GM11168 (cell line): ENCODE data around the gene KIF5C.

Experiments used
- in situ Hi-C: fragments of 300-500 bp; cut with MboI; formaldehyde crosslinking; loops from one replicate; pipeline ENCODE4 v1.12.0; 2022; ENCODE audit warnings: low sequenced_read_pairs; ENCODE audit not compliant: unreplicated experiment

KIF5C gene

GRCh38 chr2:148955798-148956197 is 80.8 kb downstream of the KIF5C start:
- in situ Hi-C loops, result no loop called here

GRCh38 chr2:148957023-148957422 is 82.0 kb downstream of the KIF5C start:
- in situ Hi-C loops, result no loop called here

- in situ Hi-C loops, result no loop called here
Measured at GRCh38 chr2:148959745-148960144, 84.7 kb downstream of the KIF5C start.

- in situ Hi-C loops, result no loop called here
Measured at GRCh38 chr2:148960483-148960882, 85.5 kb downstream of the KIF5C start.

- in situ Hi-C loops, result no loop called here
Measured at GRCh38 chr2:148963461-148963860, 88.4 kb downstream of the KIF5C start.

DNA sequence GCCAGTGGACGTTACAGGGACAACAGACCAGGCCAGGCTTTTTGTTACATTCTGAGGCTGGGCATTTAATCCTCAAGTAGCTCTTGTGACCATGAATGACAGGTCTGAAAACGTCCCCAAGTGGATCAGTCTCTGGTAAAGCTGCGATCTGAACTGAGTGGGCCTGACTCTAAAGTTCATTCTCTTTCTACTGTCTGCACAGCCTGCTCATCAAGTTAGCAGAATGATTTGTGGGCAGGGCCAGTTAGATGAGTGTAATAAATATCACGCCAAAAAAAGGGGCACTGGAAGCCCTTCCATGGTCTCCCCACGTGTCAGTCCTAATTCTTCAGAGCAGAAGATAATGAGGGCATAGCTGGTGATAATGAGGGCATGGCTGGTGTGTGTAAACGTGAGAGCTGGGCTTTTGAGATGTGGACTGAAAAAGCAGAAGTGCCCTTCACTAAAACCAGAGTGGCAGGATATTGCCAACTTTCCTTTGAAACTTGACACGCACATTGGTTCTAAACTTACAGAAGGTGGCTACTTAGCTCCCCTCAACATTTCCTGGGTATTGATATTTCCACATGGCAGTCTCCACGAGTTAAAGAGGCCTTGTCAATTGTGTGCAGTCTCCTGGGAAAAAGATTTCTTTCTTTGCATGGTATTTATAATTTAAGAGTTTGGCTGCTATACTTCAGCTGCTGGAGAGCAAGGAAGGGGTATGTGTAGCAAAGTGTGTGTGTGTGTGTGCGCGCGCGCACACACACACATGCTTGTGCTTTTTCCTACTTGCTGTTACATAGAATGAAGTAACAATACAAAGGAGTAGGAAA is 90.8 kb downstream of the KIF5C start:
- in situ Hi-C loops, result no loop called here

DNA sequence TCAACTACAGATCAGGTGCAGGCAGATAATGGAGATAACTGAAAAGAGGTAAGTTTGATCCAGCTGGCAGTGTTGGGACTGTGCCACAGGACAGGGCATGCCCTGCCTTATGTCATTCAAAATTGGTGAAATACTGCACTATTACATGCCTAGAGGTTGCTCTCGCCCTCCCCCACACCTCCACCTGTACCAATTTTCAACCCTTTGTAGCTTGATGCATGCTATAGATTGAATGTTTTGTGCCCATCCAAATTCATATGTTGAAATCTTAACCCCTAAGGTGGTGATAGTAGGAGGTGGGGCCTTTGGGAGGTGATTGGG is 91.4 kb downstream of the KIF5C start:
- in situ Hi-C loops, result no loop called here

GRCh38 chr2:148967056-148967455 is 92.0 kb downstream of the KIF5C start:
- in situ Hi-C loops, result no loop called here

DNA sequence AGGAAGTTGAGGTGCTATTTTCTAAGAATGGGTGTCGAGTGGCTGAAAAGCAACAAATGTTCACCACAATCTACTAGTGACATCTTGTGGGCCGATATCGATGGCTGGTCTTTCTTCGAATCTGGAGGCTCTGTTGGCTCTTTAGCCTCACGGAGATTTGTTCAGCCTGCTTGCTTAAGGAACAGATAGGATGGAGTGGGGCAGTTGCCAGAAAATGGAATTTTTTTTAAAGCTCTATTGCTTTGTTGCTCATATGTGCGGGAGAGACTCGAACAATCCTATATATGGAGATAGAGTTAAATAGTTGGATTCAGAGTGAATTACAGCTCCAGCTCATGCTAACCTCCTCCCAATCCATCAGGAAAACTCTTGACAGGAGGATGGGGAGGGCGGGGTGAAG is 92.6 kb downstream of the KIF5C start:
- in situ Hi-C loops, result no loop called here

DNA sequence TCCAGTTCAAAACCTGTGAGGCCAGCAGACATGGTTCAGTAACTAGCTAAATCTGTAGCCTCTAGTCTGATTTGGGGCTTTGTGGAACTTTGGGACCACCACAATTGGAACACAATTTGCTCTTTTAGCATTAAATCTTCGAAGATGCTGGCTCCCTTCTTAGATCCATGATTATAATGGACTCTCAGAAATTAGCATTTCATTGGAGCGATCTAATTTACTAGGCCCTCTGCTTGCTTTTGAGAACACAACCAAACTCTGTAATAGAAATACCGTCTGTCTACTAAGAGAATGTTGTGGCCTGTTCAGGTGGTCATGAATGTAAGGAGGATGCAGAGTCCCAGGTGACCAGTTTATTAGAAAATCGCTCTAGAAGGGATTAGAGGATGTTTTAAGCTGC is 93.3 kb downstream of the KIF5C start:
- in situ Hi-C loops, result no loop called here

DNA sequence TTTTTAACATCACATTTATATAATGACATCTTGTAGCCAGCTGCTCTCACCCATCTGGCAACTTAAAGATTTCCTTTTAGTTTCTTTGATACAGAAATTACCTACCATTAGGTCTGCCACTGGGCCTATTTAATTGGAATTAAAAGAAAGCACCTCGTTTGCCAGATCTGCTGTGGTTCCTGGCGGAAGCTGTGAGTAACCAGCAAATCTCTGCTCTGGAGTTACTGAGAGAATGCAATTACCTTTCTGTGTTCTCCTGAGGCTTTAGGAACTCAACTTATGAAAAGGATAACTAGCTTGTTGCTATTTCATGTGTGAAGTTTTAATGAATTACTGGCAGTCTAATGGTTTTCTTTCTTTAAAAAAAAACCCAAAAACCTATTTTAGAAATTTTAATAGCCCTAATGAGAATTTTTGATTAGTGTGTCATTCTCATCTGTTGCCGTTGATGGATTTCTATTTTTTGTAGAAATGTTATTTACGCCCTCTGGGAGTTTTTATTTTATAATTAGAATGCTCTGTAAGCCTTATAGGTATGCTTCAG is 93.8 kb downstream of the KIF5C start:
- in situ Hi-C loops, result no loop called here

DNA sequence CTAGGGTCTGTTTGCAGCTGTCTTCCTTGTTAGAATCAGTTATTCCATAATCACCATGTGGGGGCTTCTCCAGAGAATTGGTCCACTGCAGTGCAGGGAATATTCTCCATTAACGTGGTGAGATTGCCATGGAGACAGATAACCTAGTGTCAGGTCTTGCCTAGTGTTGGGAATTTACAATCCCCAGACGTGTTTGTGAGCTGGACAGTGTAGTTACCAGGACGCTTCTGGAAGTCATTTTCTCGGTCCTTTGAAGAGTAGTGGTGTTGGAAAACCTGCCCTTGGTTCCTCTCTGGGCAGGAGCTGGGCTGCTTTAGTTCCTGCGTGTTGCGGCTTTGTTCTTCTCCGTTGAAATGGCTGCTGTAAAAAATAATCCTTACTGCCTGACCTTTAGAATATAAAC is 94.6 kb downstream of the KIF5C start:
- in situ Hi-C loops, result no loop called here

GRCh38 chr2:148970385-148970784 is 95.4 kb downstream of the KIF5C start:
- in situ Hi-C loops, result no loop called here

DNA sequence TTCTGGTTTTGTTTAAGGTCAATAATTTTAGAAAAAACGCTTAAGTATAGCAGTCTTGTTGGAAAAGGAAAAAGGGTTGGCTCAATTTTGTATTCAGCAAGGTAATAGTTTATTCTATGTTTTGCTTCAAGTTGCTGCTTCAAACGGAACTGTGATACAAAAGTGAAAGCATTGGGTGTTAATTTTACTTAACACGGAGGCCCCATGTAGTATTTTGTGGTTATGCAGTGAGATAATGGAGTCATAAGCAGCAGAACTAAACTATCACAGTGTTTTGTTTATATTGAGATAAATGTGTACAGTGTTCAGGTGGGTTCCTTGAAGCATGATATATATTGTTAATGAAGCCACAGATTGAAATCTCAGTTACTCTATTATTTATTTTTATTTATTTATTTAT is 96.5 kb downstream of the KIF5C start:
- in situ Hi-C loops, result no loop called here

DNA sequence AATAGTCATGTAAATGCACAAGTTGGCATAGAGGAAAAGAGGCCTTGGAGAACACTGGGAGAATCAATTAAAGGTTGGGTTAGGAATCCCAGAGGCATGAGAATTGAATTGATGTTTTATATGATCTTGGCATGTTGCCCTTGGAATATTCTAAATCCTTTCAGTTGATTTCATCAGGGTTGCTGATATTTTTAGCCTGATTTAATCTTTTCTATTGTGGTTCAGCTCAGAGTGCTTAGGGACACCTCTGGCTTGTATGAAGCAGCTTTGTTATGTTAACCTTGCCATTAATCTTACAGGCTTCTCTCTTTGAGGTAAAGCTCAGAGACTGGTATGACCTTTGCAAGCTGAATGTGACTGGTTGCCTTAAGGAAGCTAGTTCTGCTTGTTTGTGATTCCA is 99.1 kb downstream of the KIF5C start:
- in situ Hi-C loops, result no loop called here

DNA sequence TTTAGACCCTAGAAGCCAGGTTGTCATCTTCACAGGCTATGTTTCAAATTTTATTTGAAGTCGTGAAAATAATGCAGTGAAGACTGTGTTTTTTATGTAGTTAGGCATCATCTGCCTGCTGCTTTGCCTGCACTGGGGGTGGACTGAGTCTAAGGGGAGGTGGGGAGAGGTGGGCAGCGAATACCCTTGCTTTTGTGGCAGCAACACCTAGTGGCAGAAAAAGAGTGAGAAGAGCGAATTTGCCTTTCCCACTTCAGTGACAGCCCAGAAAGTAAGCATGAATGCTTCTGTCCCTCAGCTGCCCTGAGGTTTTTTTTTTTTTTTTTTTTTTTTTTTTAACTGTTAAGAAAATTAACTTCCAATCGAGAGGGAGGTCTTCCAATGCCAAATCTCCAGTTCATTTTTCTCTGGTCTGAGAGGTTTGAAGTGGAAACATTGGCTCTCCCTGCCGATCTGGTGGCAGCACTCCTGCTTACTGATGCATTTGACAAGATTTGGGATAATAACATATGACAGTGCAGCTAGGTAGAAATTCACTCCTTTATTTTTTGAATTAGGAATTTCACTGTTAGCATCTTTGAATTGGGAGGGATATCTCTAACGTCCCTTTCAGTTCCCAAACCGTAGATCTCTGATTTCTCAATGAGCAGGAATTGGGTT is 103.1 kb downstream of the KIF5C start:
- in situ Hi-C loops, result loop anchor here (25.0 kb wide), 2 partner anchors 416 to 1016 kb away; no protein-coding TSS in a partner anchor

DNA sequence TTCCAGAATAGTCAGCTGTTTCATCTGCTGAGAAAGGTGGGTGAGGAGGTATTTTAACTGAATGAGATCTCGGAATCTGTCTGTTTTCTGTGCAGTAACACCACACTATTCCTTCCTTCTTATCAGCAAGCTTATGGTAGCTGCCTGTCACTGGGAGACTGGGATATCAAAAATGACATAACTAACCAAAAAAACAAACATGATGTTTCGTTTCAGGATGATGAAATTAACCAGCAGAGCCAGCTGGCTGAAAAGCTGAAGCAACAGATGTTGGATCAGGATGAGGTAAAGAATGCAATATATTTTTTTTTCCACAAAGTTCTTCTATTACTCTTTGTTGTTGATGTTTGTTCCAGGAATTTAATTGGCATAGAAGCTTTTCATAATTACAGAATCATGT is 103.7 kb downstream of the KIF5C start:
- in situ Hi-C loops, result loop anchor here (25.0 kb wide), 2 partner anchors 416 to 1016 kb away; no protein-coding TSS in a partner anchor

- in situ Hi-C loops, result loop anchor here (25.0 kb wide), 2 partner anchors 417 to 1017 kb away; no protein-coding TSS in a partner anchor
Measured at GRCh38 chr2:148979164-148979918, 104.3 kb downstream of the KIF5C start.

GRCh38 chr2:148979919-148980277 is 104.9 kb downstream of the KIF5C start:
- in situ Hi-C loops, result loop anchor here (25.0 kb wide), 2 partner anchors 418 to 1018 kb away; no protein-coding TSS in a partner anchor

DNA sequence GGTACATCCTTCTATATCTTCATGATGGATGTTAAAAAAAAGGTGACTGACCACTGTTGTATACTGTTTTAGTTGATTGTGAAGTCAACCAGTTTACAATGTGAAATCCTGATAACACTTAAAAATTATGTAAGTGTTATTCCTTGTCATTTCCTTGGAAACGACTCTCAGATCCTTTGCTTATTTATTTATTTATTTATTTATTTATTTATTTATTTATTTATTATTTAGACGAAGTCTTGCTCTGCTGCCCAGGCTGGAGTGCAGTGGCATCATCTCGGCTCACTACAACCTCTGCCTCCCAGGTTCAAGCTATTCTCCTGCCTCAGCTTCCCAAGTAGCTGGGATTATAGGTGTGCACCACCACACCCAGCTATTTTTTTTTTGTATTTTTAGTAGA is 105.5 kb downstream of the KIF5C start:
- in situ Hi-C loops, result loop anchor here (25.0 kb wide), 2 partner anchors 418 to 1018 kb away; no protein-coding TSS in a partner anchor

DNA sequence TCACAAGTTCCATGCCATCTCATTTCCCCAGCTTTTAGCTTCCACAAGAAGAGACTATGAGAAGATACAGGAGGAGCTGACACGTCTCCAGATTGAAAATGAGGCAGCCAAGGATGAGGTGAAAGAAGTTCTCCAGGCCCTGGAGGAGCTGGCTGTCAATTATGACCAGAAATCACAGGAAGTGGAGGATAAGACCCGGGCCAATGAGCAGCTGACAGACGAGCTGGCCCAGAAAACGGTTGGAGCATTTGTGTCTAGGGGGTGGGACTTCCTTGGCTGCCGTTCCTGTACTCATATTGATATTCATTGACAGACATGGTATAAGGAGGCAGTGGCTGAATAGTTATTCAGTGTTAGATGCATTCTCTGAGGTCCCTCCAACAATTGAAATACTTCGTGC is 106.3 kb downstream of the KIF5C start:
- in situ Hi-C loops, result loop anchor here (25.0 kb wide), 2 partner anchors 419 to 1019 kb away; no protein-coding TSS in a partner anchor
